Fibroblast of upper back skin (primary cell): ENCODE data around the gene SGTA.
A peak's percentile ranks its signal among the peaks of the same experiment; 100 is the strongest.

ENCODE experiments used
- DNase-seq: peaks from one replicate; pipeline ENCODE4 v3.0.0-alpha.2; 2013

The SGTA gene

GRCh38 chr19:2744113-2744512 lies 39.0 kb downstream of the SGTA start:
- no peak for DNase-seq

GRCh38 chr19:2743099-2743498 lies 40.0 kb downstream of the SGTA start:
- no peak for DNase-seq

GRCh38 chr19:2740314-2740656 lies 42.8 kb downstream of the SGTA start:
- no peak for DNase-seq

- peak; percentile 99 for DNase-seq
Measured at GRCh38 chr19:2739602-2740313, 43.3 kb downstream of the SGTA start, which contains the start of gene SLC39A3. Gene SLC39A3 (minus strand): TSS chr19:2740017. CDS start chr19:2737257, 2,760 bp downstream.

GRCh38 chr19:2736550-2737190 lies 46.4 kb downstream of the SGTA start:
- DNase-seq = no peak

- DNase-seq = no peak
Measured at GRCh38 chr19:2735374-2735773, 47.7 kb downstream of the SGTA start.

GRCh38 chr19:2734589-2735288 lies 48.3 kb downstream of the SGTA start:
- no peak for DNase-seq

GRCh38 chr19:2733930-2734588 lies 49.0 kb downstream of the SGTA start:
- no peak for DNase-seq

GRCh38 chr19:2732883-2733282 lies 50.2 kb downstream of the SGTA start:
- no peak for DNase-seq

GRCh38 chr19:2732157-2732725 lies 50.8 kb downstream of the SGTA start:
- no peak for DNase-seq

GRCh38 chr19:2731181-2731995 lies 51.7 kb downstream of the SGTA start:
- no peak for DNase-seq

- DNase-seq = no peak
Measured at GRCh38 chr19:2729943-2730818, 52.9 kb downstream of the SGTA start.

- DNase-seq = no peak
Measured at GRCh38 chr19:2728783-2729387, 54.2 kb downstream of the SGTA start.

GRCh38 chr19:2727640-2727944 lies 55.5 kb downstream of the SGTA start:
- DNase-seq = no peak

GRCh38 chr19:2726904-2727639 lies 56.0 kb downstream of the SGTA start:
- DNase-seq = no peak

GRCh38 chr19:2726160-2726855 lies 56.8 kb downstream of the SGTA start:
- DNase-seq = no peak

GRCh38 chr19:2724148-2724557 lies 58.9 kb downstream of the SGTA start:
- no peak for DNase-seq

GRCh38 chr19:2723747-2724146 lies 59.3 kb downstream of the SGTA start:
- DNase-seq = no peak

- DNase-seq = no peak
Measured at GRCh38 chr19:2723345-2723715, 59.7 kb downstream of the SGTA start.
